AG09319 (cell line): Measurements from ENCODE around the gene ECI2.

Experiments used
- DNase-seq: peaks from one replicate; pipeline ENCODE4 v3.0.0-alpha.2; 2010; ENCODE audit warnings: low read depth; ENCODE audit errors: extremely low read depth
- TF ChIP-seq, protein P1 (sequence below): IDR thresholded peaks from 2 replicates; pipeline ENCODE4 v1.5.1; 2011; ENCODE audit warnings: low read depth, mild to moderate bottlenecking, inconsistent platforms, low read length, moderate library complexity

The ECI2 gene

GRCh38 chr6:4139272-4139671 is 3.9 kb upstream of the ECI2 start:
- TF ChIP-seq, protein P1, sequence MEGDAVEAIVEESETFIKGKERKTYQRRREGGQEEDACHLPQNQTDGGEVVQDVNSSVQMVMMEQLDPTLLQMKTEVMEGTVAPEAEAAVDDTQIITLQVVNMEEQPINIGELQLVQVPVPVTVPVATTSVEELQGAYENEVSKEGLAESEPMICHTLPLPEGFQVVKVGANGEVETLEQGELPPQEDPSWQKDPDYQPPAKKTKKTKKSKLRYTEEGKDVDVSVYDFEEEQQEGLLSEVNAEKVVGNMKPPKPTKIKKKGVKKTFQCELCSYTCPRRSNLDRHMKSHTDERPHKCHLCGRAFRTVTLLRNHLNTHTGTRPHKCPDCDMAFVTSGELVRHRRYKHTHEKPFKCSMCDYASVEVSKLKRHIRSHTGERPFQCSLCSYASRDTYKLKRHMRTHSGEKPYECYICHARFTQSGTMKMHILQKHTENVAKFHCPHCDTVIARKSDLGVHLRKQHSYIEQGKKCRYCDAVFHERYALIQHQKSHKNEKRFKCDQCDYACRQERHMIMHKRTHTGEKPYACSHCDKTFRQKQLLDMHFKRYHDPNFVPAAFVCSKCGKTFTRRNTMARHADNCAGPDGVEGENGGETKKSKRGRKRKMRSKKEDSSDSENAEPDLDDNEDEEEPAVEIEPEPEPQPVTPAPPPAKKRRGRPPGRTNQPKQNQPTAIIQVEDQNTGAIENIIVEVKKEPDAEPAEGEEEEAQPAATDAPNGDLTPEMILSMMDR, result no peak
- no peak for DNase-seq

DNA sequence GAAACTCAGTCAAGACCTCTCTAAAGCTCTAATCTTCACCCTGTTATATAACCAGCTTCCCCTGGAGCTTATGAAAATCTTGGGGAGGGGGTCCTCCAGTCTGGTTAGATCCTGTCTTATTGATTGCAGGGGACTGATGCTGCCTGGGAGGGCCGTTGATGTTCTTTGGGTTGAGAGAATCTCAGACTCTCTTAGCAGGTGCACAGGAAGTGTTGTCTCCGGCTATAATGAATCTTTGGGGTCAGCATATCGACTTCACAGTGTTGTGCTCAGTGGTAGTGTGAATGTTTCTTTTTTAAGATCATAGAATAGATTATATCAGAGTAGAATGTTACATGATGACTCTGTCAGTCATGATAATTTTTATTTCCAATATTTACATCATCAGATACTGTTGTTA is 2.8 kb upstream of the ECI2 start:
- TF ChIP-seq, protein P1, result no peak
- no peak for DNase-seq

DNA sequence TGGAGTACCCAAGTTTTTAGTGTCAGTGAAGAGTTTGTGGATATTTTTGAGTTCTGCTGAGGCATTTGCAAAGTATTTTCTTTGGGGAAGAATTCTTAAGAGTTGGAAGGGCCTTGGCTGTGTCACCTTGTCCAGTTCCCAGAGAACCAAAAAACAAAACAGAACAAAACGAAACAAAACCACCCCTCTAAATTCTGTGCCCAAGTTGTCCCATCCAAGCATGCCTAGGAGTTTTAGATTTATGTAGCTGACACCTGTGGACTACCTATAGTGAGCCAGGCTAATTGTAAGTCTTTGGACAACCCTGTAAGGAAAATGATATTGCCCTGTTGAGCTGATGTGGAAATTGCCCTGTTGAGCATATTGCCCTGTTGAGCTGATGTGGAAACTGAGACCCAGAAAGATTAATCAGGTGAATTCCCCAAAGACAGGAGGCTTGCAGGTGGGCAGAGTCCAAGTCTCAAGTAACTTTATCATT is 1.0 kb upstream of the ECI2 start:
- DNase-seq, result no peak
- TF ChIP-seq, protein P1, result no peak

DNA sequence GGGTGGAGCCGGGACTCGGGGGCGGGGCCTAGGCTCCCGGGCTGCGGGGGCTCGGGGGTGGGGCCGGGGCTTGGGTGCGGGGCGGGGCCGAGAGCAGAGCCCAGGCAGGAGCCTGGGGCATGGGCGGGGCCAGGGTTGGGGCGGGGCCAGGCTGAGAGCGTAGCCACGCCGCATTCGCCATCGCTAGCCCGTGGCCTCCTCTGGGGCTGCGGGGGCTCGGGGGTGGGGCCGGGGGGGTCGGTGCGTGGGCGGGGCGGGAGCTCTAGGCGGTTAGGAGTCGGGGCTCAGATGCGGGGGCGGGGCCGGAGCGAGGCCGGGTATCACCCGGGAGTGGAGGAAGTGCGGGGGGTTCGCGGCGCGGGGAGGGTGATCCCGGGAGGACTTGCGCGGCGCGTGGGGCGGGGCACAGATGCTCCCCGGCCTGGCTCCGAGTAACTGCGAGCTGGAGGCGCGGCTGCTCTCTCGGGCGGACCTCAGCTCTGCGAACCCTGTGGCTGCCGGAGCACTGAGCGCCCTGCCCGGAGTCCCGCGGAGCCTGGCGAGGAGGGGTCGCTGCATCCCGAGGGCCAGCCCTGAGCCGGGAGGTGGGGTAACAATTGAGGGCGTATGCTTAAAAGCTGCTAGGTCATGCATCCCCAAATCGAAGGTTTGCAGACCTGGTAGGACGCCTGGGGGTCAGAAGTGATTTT is 434 bp upstream of the ECI2 start:
- TF ChIP-seq, protein P1, result no peak
- DNase-seq, result peak; percentile 93

DNA sequence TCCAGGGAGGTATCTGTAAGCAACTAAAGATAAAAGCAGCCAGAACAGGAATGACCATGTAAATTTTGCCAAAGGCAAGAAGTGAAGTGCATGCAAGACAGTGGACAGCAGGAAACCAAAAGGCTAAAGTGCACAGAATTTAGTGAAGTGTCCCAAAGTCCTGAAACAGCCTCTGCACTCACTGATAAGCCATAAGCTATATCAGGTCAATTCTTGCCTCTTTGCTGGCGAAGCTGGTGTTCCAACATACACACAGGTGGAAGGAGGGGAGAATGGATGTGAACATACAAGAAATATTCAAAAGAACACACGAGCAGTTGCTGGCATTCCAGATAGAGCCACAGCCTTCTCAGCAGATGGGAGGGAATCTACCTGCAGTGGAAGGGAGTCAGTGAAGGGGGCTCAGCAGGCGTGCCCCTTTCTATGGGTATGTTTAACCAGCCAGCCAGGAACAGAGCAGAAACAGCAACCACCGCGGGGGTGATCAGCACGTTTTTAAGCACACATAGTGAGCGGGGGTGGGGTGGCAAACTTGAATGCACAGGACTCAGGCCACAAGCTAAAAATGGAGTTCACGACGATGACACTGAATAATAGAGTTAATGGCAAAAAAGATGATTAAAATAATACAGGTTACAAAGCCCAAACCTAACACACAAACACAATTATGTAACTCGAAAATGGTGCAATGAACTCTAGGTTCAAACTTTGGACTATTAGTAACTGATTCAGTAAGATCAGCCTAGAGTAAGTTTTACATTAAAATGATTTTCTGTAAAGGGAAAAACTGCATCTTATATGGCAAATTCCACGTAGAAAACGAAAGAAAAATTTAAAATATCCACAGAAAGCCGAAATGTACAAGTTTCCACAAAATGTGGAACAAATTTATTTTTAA is 1.2 kb downstream of the ECI2 start:
- TF ChIP-seq, protein P1, result no peak
- no peak for DNase-seq

GRCh38 chr6:4130357-4130987 is 4.9 kb downstream of the ECI2 start:
- no peak for DNase-seq
- TF ChIP-seq, protein P1, result no peak
